Mesenteric fat pad (tissue), 1 donor: ENCODE results near the gene RASD2. TPM values are rescaled to one million over a fixed set of nuclear protein-coding genes. Genes with fewer than 3 reads are reported as not detected.

Experiments
- DNase-seq: peaks from one replicate; pipeline ENCODE4 v3.0.0-alpha.2; 2020; ENCODE audit warnings: low spot score
- total RNA-seq: library from RNA; stranded (reverse); fragmentation: NEBNext Ultra II Directional; extraction: Animal tissue kit (Norgen Biotek cat#: 25700); gene quantifications from one replicate; pipeline ENCODE4 v1.2.1, GENCODE V29; 2021
- donor health status: DM: yes; HTN: yes; CAD: no.

The RASD2 gene
- total RNA-seq, 1 donor from 2014 or later = 1.6 TPM

DNA sequence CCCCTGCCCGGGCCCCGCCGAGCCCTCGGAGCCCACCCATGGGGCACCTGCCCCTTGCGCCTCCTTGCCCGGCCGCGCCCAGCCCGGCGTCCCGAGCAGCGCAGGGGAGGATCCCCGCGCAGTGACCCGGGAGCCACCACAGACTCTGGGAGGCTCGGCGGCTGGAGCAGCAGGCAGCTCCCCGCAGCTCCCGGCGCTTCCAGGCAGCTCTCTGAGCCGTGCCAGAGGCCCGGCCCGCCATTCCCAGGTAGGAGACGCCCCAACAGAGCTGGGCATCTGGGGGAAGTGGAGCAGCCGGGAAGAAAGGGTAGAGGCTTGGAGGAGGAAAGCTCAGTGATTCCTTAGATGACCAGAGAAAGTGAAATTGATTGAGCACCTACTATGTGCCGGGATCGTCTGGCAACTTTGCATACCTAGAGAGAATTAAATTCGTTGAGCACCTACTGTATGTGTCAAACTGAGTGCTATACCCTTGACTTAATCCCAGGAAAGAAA, 670 bp downstream of the RASD2 start:
- DNase-seq = no peak

- no peak for DNase-seq
Measured at GRCh38 chr22:35542157-35542938, 1.7 kb downstream of the RASD2 start.

DNA sequence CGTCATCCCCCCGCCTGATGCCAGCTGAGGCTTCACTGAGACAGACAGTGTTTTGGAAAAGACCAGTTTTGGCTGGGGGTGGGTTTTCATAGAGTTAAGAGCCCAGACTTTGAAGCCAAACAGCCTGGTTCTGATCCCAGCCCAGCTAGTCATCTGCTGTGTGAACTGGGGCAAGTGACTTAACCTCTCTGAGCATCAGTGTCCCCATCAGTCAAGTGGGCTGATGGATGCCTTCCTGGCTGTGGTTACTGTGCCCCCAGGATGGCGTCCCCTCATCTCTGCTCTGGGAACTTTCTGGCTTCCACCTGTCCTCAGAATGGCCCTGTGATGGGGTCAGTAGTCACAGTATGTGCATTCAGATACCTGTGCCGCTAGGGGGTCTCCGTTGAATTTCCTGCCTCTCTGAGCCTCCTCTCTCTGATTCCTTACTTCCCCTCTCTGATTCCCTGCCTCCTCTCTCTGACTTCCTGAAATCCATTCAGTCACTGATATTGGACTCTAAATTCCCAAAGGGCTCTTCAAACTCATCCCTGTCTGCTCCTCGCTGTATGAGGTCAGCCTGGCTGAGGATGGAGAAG, 2.4 kb downstream of the RASD2 start:
- no peak for DNase-seq

DNA sequence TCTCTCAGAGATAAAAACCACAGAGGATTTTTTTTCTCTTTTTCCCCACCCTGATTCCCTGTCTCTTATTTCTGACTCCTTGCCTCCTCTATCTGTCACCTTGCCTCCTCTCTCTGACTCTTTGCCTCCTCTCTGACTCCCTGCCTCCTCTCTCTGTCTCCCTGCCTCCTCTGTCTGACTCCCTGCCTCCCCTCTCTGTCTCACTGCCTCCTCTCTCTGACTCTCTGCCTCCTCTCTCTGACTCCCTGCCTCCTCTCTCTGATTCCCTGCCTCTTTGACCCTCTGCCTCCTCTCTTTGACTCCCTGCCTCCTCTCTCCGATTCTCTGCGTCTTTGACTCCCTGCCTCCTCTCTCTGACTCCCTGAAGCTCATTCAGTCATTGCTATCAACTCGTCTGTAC, 3.1 kb downstream of the RASD2 start:
- no peak for DNase-seq

DNA sequence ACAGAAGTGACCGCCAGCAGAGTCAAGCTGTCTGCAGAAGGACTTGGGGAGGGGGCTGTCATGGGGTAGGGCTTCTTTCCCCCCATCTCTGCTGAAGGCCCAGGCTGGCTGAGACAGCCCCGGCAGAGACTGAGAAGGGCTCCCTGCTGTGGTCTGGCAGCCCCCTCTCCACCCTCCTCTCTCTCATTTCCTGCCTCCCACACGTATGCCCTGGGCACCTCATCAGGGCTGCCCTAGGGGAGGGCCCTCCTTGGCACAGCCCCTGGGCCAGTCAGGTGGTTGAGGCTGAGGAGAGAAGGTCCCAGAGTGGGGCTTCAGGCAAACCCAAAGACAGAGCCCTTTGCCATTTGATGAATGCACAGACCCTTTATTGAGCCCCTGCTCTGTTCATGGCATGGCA, 3.6 kb downstream of the RASD2 start:
- DNase-seq = no peak

DNA sequence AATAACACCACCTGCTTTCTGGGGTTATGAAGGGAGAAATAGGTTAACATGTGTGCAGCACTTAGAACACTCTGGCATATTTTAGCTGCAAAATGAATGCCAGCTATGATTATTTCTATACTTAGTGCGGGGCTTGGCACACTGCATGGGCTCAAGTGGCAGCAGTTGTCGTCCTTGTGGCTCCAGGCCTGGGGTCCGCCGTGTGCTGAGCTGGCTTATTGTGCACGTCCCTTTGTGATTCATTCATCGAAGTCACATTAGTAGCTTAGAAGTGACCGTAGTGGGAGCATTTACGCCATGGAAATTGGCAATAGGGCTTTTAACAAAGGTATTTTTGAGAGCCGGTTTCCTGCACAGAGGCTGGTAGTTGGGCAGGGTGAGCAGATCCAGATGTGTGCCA, 4.2 kb downstream of the RASD2 start:
- no peak for DNase-seq

DNA sequence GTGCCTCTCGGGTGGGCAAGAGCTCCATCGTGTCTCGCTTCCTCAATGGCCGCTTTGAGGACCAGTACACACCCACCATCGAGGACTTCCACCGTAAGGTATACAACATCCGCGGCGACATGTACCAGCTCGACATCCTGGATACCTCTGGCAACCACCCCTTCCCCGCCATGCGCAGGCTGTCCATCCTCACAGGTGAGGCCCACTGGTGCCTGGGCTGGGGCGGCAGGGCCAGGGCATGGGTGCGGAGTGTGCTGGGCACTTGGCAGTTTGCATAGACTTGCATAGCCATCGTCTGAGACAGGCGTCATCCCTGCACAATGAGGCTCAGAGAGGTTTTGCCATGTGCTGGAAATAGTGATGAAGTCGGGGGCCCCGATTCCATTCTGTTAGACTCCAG, 6.3 kb downstream of the RASD2 start:
- no peak for DNase-seq

GRCh38 chr22:35547987-35548721, 7.5 kb downstream of the RASD2 start:
- DNase-seq = no peak

- DNase-seq = no peak
Measured at GRCh38 chr22:35548722-35549112, 8.1 kb downstream of the RASD2 start.

DNA sequence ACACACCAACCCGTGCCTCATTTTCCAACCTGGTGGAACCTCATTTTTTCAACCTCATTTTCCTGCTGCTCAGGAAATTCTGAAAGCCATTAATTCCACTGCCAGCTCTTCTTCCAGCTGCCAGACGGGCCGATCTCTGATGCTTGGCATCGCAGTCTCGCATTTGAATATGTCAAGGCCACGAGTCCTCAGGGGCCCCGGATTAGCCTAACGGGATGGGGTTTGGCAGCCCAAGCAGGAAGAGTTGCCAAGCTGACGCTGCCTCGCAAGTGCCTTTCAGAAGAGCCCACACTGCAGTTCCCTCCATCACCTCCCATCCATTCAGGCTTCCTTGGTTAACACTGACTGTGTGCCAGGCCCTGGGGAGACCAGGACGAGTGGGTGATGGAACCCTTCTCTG, 8.7 kb downstream of the RASD2 start:
- DNase-seq = no peak

- no peak for DNase-seq
Measured at GRCh38 chr22:35551549-35552177, 11.0 kb downstream of the RASD2 start.

DNA sequence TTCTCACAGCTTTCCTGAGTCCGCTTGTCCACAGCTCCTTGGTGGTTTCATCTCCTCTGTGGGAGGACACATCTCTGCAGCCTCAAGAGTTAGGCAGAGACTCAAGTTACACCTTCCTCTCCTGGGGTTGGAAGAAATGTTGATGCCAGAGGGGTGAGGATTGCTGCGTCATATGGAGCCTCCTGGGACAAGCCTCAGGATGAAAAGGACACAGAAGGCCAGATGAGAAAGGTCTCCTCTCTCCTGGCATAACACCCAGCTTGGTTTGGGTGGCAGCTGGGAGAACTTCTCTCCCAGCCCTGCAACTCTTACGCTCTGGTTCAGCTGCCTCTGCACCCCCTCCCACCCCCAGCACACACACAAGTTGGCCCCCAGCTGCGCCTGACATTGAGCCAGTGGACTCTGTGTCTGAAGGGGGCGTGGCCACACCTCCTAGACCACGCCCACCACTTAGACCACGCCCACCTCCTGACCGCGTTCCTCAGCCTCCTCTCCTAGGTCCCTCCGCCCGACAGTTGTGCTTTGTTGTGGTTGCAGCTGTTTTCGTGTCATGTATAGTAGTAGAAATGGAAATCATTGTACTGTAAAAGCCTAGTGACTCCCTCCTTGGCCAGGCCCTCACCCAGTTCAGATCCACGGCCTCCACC, 11.7 kb downstream of the RASD2 start:
- no peak for DNase-seq

GRCh38 chr22:35552846-35553245, 12.2 kb downstream of the RASD2 start:
- no peak for DNase-seq

- no peak for DNase-seq
Measured at GRCh38 chr22:35553341-35553740, 12.7 kb downstream of the RASD2 start.

DNA sequence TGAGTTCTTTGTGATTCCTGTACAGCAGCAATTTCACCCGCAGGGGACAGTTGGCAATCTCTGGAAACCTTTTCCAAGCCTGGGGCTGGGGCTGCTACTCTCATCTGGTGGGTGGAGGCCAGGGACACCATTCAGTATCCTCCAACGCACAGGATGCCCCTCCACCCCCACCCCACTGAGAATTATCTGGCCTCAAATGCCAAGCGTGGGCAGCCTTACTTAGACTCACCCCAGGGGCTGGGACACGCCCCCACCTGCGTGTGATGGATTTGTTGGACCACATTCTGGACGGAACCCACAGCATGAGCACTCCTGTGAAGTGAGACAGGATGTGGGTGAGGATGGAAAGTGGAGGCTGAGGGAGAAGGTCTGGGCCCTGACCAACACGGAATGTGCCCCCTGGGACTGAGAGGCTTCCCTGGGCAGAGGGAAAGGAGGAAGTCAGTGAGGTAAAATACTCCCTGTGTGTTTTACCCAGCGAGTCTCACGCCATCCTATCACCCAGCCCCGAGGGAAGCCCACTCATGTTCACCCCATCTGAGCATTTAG, 13.7 kb downstream of the RASD2 start:
- DNase-seq = no peak

GRCh38 chr22:35555483-35555890, 14.9 kb downstream of the RASD2 start:
- DNase-seq = no peak

GRCh38 chr22:35555946-35556547, 15.4 kb downstream of the RASD2 start:
- DNase-seq = no peak

DNA sequence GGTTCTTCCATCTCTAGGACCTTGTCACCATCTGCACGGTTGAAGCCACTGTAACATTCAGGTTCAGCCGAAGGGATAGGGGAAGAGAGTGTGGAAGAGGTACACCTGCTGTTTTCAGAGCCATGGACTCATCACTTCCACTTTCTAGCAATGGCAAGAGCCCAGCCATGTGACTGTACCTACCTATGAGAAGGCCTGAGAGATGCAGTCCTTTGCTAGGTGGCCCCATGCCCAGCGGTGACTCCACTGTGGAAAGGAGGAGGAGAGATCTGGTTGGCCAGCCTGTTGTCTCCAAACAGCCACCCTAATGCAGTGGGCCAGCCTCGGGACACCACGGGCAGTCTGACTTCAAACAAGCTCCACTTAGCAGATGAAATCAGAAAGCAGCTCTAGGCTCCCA, 16.0 kb downstream of the RASD2 start:
- no peak for DNase-seq

GRCh38 chr22:35558031-35558430, 17.4 kb downstream of the RASD2 start:
- DNase-seq = no peak

GRCh38 chr22:35558719-35559118, 18.1 kb downstream of the RASD2 start:
- DNase-seq = no peak
